ENCODE data around the gene TNIK. TPM values are rescaled to one million over a fixed set of nuclear protein-coding genes. Genes with fewer than 3 reads are reported as not detected.
"Not testable (repeated sequence)": the region's sequence is repeated elsewhere in the genome, so short reads cannot be mapped to it uniquely, and the experiment has no call there.

The TNIK gene
- total and polyA plus RNA-seq, 10 donors, result 0.85 to 34.5 (median 14.1) TPM

- Histone ChIP-seq H3K36me3 (no peaks in the 10 kb centered on the region), H3K9me3 (no peaks in the 10 kb centered on the region), H3K4me3 (no peak overlapping the region), H3K4me1 (peaks cover 0 to 12% (median 0%) of the 10 kb centered on the region in 6 donors), H3K27me3 (replicated peaks in 1 of 7) (no peaks in the 10 kb centered on the region), H3K27ac (no peak overlapping the region)
- no peak for DNase-seq
- 56 to 73% (median 69%) methylated on average over 2 of the region's 2 CpGs for WGBS, 5 donors
- TF ChIP-seq POLR2AphosphoS5 (IDR thresholded peaks at IDR 0.05) (no peak), POLR2A (IDR thresholded peaks at IDR 0.05) (no peak), CTCF (IDR thresholded peaks at IDR 0.05 in 8 of 11, conservative IDR thresholded peaks at IDR 0.05 in 3 of 11) (no peak)
- intact Hi-C loops (cut with DNase I; ENCODE audit: low total_unique reads), result no loop called here
Observed at GRCh38 chr3:171242170-171242569, 218.0 kb downstream of the TNIK start.

GRCh38 chr3:171241655-171242054 lies 218.6 kb downstream of the TNIK start:
- 81 to 98% (median 92%) methylated on average over 2 of the region's 2 CpGs for WGBS, 5 donors
- intact Hi-C loops (cut with DNase I; ENCODE audit: low total_unique reads); H3K27ac ChIP-seq; H3K36me3 ChIP-seq; H3K27me3 ChIP-seq (replicated peaks in 1 of 7); DNase-seq; H3K9me3 ChIP-seq; H3K4me3 ChIP-seq: not testable (repeated sequence)
- peaks cover 0 to 12% (median 0%) of the 10 kb centered on the region in 6 donors for H3K4me1 ChIP-seq

- Histone ChIP-seq H3K36me3 (no peaks in the 10 kb centered on the region), H3K27ac (no peak overlapping the region), H3K9me3 (no peaks in the 10 kb centered on the region), H3K27me3 (replicated peaks in 1 of 7) (no peaks in the 10 kb centered on the region), H3K4me1 (peaks cover 0 to under 1% (median 0%) of the 10 kb centered on the region in 6 donors), H3K4me3 (no peak overlapping the region)
- no peak for DNase-seq
- 64 to 82% (median 71%) methylated on average over 3 of the region's 3 CpGs for WGBS, 5 donors
- TF ChIP-seq POLR2A (IDR thresholded peaks at IDR 0.05) (no peak), POLR2AphosphoS5 (IDR thresholded peaks at IDR 0.05) (no peak), CTCF (IDR thresholded peaks at IDR 0.05 in 8 of 11, conservative IDR thresholded peaks at IDR 0.05 in 3 of 11) (no peak)
- intact Hi-C loops (cut with DNase I; ENCODE audit: low total_unique reads), result no loop called here
Observed at GRCh38 chr3:171240504-171240835, 219.7 kb downstream of the TNIK start.

- Histone ChIP-seq H3K4me3 (no peak overlapping the region), H3K27ac (no peak overlapping the region), H3K27me3 (replicated peaks in 1 of 7) (no peaks in the 10 kb centered on the region), H3K4me1 (no peaks in the 10 kb centered on the region), H3K36me3 (no peaks in the 10 kb centered on the region), H3K9me3 (no peaks in the 10 kb centered on the region)
- no peak for TF ChIP-seq POLR2AphosphoS5 (IDR thresholded peaks at IDR 0.05)
- TF ChIP-seq CTCF (IDR thresholded peaks at IDR 0.05 in 8 of 11, conservative IDR thresholded peaks at IDR 0.05 in 3 of 11), result no peak
- TF ChIP-seq POLR2A (IDR thresholded peaks at IDR 0.05), result no peak
- DNase-seq, result no peak
- intact Hi-C loops (cut with DNase I; ENCODE audit: low total_unique reads), result no loop called here
- WGBS, 5 donors, result 87 to 95% (median 93%) methylated on average over 9 of the region's 9 CpGs
Observed at GRCh38 chr3:171239757-171240503, 220.3 kb downstream of the TNIK start.
